Astrocyte (in vitro differentiated cells and primary cell): ENCODE data around the gene S100G. TPM values are rescaled to one million over a fixed set of nuclear protein-coding genes. Genes with fewer than 3 reads are reported as not detected.
"Not testable (repeated sequence)": the region's sequence is repeated elsewhere in the genome, so short reads cannot be mapped to it uniquely, and the experiment has no call there.

Experiments
- DNase-seq: peaks from one replicate; pipeline ENCODE4 v3.0.0-alpha.2; 2010; ENCODE audit warnings: low read depth
- FAIRE-seq: peaks from 2 replicates; lab custom pipeline; 2011; peaks lifted over from hg19 to GRCh38; lab: Jason Lieb, UNC
- H2AFZ ChIP-seq: 2 replicates; pipeline ENCODE4 v1.6.0; 2012; ENCODE audit warnings: low read depth, low read length, inconsistent platforms
- H3K27ac ChIP-seq: 2 replicates; pipeline ENCODE4 v1.5.1; 2011; ENCODE audit warnings: low read depth, low read length, inconsistent platforms
- H3K27me3 ChIP-seq: 2 replicates; pipeline ENCODE4 v1.6.0; 2011; ENCODE audit warnings: low read length, inconsistent platforms; ENCODE audit not compliant: insufficient read depth
- H3K36me3 ChIP-seq: 2 replicates; pipeline ENCODE4 v1.5.1; 2011; ENCODE audit warnings: low read length, inconsistent platforms; ENCODE audit not compliant: insufficient read depth
- H3K4me1 ChIP-seq: 2 replicates; pipeline ENCODE4 v1.5.1; 2011; ENCODE audit warnings: low read length, inconsistent platforms; ENCODE audit not compliant: insufficient read depth
- H3K4me2 ChIP-seq: 2 replicates; pipeline ENCODE4 v1.6.0; 2012; ENCODE audit warnings: low read length, inconsistent platforms
- H3K4me3 ChIP-seq: 2 replicates; pipeline ENCODE4 v1.5.1; 2011; ENCODE audit warnings: low read depth, mild to moderate bottlenecking, low read length, inconsistent platforms; ENCODE audit not compliant: insufficient read depth
- H3K79me2 ChIP-seq: 2 replicates; pipeline ENCODE4 v1.6.0; 2012; ENCODE audit warnings: mild to moderate bottlenecking, low read length, inconsistent platforms; ENCODE audit not compliant: insufficient read depth
- H3K9ac ChIP-seq: 2 replicates; pipeline ENCODE4 v1.6.0; 2012; ENCODE audit warnings: mild to moderate bottlenecking, low read length, inconsistent platforms
- H3K9me3 ChIP-seq: 2 replicates; pipeline ENCODE4 v1.5.1; 2012; ENCODE audit warnings: low read depth, mild to moderate bottlenecking, low read length, inconsistent platforms; ENCODE audit not compliant: insufficient read depth
- H4K20me1 ChIP-seq: 2 replicates; pipeline ENCODE4 v1.6.0; 2012; ENCODE audit warnings: low read length, inconsistent platforms; ENCODE audit not compliant: insufficient read depth
- H3K27ac Mint-ChIP-seq: one replicate; pipeline ENCODE4 v1.8.0; 2021; ENCODE audit warnings: mild to moderate bottlenecking, mixed read lengths; ENCODE audit not compliant: unreplicated experiment
- H3K27me3 Mint-ChIP-seq: one replicate; pipeline ENCODE4 v1.8.0; 2021; ENCODE audit warnings: low read depth, mixed read lengths; ENCODE audit not compliant: unreplicated experiment
- H3K36me3 Mint-ChIP-seq: one replicate; pipeline ENCODE4 v1.8.0; 2021; ENCODE audit warnings: low read depth, mixed read lengths; ENCODE audit not compliant: unreplicated experiment
- H3K4me1 Mint-ChIP-seq: one replicate; pipeline ENCODE4 v1.8.0; 2021; ENCODE audit warnings: low read depth, mixed read lengths; ENCODE audit not compliant: unreplicated experiment
- H3K4me3 Mint-ChIP-seq: one replicate; pipeline ENCODE4 v1.8.0; 2021; ENCODE audit warnings: mild to moderate bottlenecking, moderate library complexity, mixed read lengths; ENCODE audit not compliant: unreplicated experiment
- H3K9me3 Mint-ChIP-seq: one replicate; pipeline ENCODE4 v1.8.0; 2021; ENCODE audit warnings: mild to moderate bottlenecking, mixed read lengths; ENCODE audit not compliant: unreplicated experiment
- CTCF ChIP-seq: IDR thresholded peaks from 2 replicates; pipeline ENCODE4 v1.5.1; 2011; ENCODE audit warnings: low read depth, mild to moderate bottlenecking, inconsistent platforms, low read length, moderate library complexity; ENCODE audit not compliant: insufficient read depth
- EZH2 ChIP-seq: IDR thresholded peaks from 2 replicates; pipeline ENCODE4 v1.6.1; 2012; ENCODE audit warnings: mild to moderate bottlenecking, low read length, inconsistent platforms; ENCODE audit not compliant: insufficient read depth
- total RNA-seq: library from RNA; stranded (reverse); gene quantifications from 2 replicates; pipeline ENCODE4 v1.2.1, GENCODE V29; 2021

S100G gene
- total RNA-seq, 1 donor from 2014 or later: not detected

GRCh38 chrX:16617382-16617781 is 32.6 kb upstream of the S100G start:
- no peaks in the 10 kb centered on the region for H3K9me3 ChIP-seq
- no peak overlapping the region for H3K4me3 Mint-ChIP-seq
- no peaks in the 10 kb centered on the region for H3K79me2 ChIP-seq

GRCh38 chrX:16618422-16618821 is 31.5 kb upstream of the S100G start:
- Histone ChIP-seq H2AFZ (no peak overlapping the region), H3K27me3 (no peaks in the 10 kb centered on the region), H3K36me3 (no peaks in the 10 kb centered on the region), H3K27ac (no peak overlapping the region), H3K4me1 (no peaks in the 10 kb centered on the region), H3K4me2 (no peak overlapping the region), H4K20me1 (no peaks in the 10 kb centered on the region), H3K4me3 (no peak overlapping the region), H3K9me3 (no peaks in the 10 kb centered on the region), H3K9ac (no peak overlapping the region), H3K79me2 (no peaks in the 10 kb centered on the region)
- FAIRE-seq (peak; percentile 71), DNase-seq (no peak)
- H3K4me1 Mint-ChIP-seq: no peaks in the 10 kb centered on the region
- H3K9me3 Mint-ChIP-seq: no peaks in the 10 kb centered on the region
- no peaks in the 10 kb centered on the region for H3K27me3 Mint-ChIP-seq
- H3K36me3 Mint-ChIP-seq: peaks cover 2% of the 10 kb centered on the region
- TF ChIP-seq CTCF: no peak
- no peak for TF ChIP-seq EZH2
- no peak overlapping the region for H3K4me3 Mint-ChIP-seq
- no peak overlapping the region for H3K27ac Mint-ChIP-seq

More at GRCh38 chrX:16617382-16617781, 32.6 kb upstream of the S100G start:
- TF ChIP-seq EZH2 (no peak), CTCF (no peak)
- H3K27ac ChIP-seq: no peak overlapping the region
- Mint-ChIP-seq H3K27me3 (no peaks in the 10 kb centered on the region), H3K4me1 (no peaks in the 10 kb centered on the region), H3K27ac (no peak overlapping the region), H3K36me3 (peaks cover 2% of the 10 kb centered on the region), H3K9me3 (no peaks in the 10 kb centered on the region)
- FAIRE-seq (no peak), DNase-seq (no peak)
- no peak overlapping the region for H3K4me3 ChIP-seq
- H3K4me2 ChIP-seq: no peak overlapping the region
- H3K9ac ChIP-seq: no peak overlapping the region
- no peaks in the 10 kb centered on the region for H3K27me3 ChIP-seq
- H2AFZ ChIP-seq: no peak overlapping the region
- H3K4me1 ChIP-seq: no peaks in the 10 kb centered on the region
- H4K20me1 ChIP-seq: no peaks in the 10 kb centered on the region
- no peaks in the 10 kb centered on the region for H3K36me3 ChIP-seq

- no peak for DNase-seq
- H3K79me2 ChIP-seq: no peaks in the 10 kb centered on the region
- TF ChIP-seq CTCF: no peak
- TF ChIP-seq EZH2: no peak
- no peak overlapping the region for H3K9ac ChIP-seq
- no peak overlapping the region for H3K4me3 ChIP-seq
- no peaks in the 10 kb centered on the region for H3K36me3 ChIP-seq
- no peaks in the 10 kb centered on the region for H3K4me1 Mint-ChIP-seq
- H3K27me3 ChIP-seq: no peaks in the 10 kb centered on the region
- H3K27ac ChIP-seq: no peak overlapping the region
- peaks cover 2% of the 10 kb centered on the region for H3K36me3 Mint-ChIP-seq
- no peaks in the 10 kb centered on the region for H3K9me3 ChIP-seq
- H3K4me3 Mint-ChIP-seq: no peak overlapping the region
- H3K9me3 Mint-ChIP-seq: no peaks in the 10 kb centered on the region
- no peak for FAIRE-seq
- no peak overlapping the region for H3K4me2 ChIP-seq
- no peaks in the 10 kb centered on the region for H3K27me3 Mint-ChIP-seq
- H3K27ac Mint-ChIP-seq: no peak overlapping the region
- no peaks in the 10 kb centered on the region for H4K20me1 ChIP-seq
- H2AFZ ChIP-seq: no peak overlapping the region
- H3K4me1 ChIP-seq: no peaks in the 10 kb centered on the region
Measured at GRCh38 chrX:16619024-16619423, 30.9 kb upstream of the S100G start.

GRCh38 chrX:16628511-16628910 is 21.4 kb upstream of the S100G start:
- Histone ChIP-seq H3K27ac (peak overlapping the region; percentile 87), H3K4me2 (peak overlapping the region; percentile 59), H3K4me1 (peaks cover 13% of the 10 kb centered on the region), H3K9ac (peak overlapping the region; percentile 76)
- DNase-seq: peak; percentile 72
- not testable (repeated sequence) for H3K9me3 ChIP-seq, H3K9me3 Mint-ChIP-seq, H4K20me1 ChIP-seq, H3K27me3 Mint-ChIP-seq, H3K4me3 Mint-ChIP-seq, H3K79me2 ChIP-seq, H2AFZ ChIP-seq, H3K27ac Mint-ChIP-seq, H3K4me3 ChIP-seq, H3K27me3 ChIP-seq, H3K36me3 Mint-ChIP-seq, H3K4me1 Mint-ChIP-seq, H3K36me3 ChIP-seq
- FAIRE-seq: peak; percentile 91
